ENCODE data around the gene NPTX2.
A peak's percentile ranks its signal among the peaks of the same experiment; 100 is the strongest.
"Not testable (repeated sequence)": the region's sequence is repeated elsewhere in the genome, so short reads cannot be mapped to it uniquely, and the experiment has no call there.

Gene NPTX2

GRCh38 chr7:98617051-98617959, at the start of gene NPTX2:
NPTX2 (plus strand) TSS chr7:98617285; CDS start chr7:98617462, 177 bp downstream.
- peak; percentile 50 for DNase-seq

GRCh38 chr7:98567991-98568390, 49.1 kb upstream of the NPTX2 start:
- no peak for DNase-seq

GRCh38 chr7:98568891-98569290, 48.2 kb upstream of the NPTX2 start:
- no peak for DNase-seq

- DNase-seq = no peak
These were observed 47.3 kb upstream of the NPTX2 start for GRCh38 chr7:98569691-98570337.

- no peak for DNase-seq
These were observed 46.1 kb upstream of the NPTX2 start for GRCh38 chr7:98571006-98571405.

- no peak for DNase-seq
These were observed 45.1 kb upstream of the NPTX2 start for GRCh38 chr7:98571986-98572385.

- not testable (repeated sequence) for DNase-seq
These were observed 44.4 kb upstream of the NPTX2 start for GRCh38 chr7:98572716-98573115.

GRCh38 chr7:98573816-98574215, 43.3 kb upstream of the NPTX2 start:
- no peak for DNase-seq

GRCh38 chr7:98575878-98576277, 41.2 kb upstream of the NPTX2 start:
- no peak for DNase-seq

- DNase-seq = no peak
These were observed 32.3 kb upstream of the NPTX2 start for GRCh38 chr7:98584830-98585229.

- DNase-seq = no peak
These were observed 25.2 kb upstream of the NPTX2 start for GRCh38 chr7:98591926-98592325.

- DNase-seq = no peak
These were observed 22.7 kb upstream of the NPTX2 start for GRCh38 chr7:98594348-98594747.

GRCh38 chr7:98594787-98595186, 22.3 kb upstream of the NPTX2 start:
- no peak for DNase-seq

GRCh38 chr7:98598846-98599615, 18.1 kb upstream of the NPTX2 start:
- no peak for DNase-seq

- DNase-seq = no peak
These were observed 17.2 kb upstream of the NPTX2 start for GRCh38 chr7:98599886-98600285.

GRCh38 chr7:98602755-98603398, 14.2 kb upstream of the NPTX2 start:
- no peak for DNase-seq

- DNase-seq = no peak
These were observed 13.7 kb upstream of the NPTX2 start for GRCh38 chr7:98603399-98603788.

GRCh38 chr7:98613601-98614425, 3.3 kb upstream of the NPTX2 start:
- DNase-seq = no peak

GRCh38 chr7:98616381-98617050, 569 bp upstream of the NPTX2 start:
- DNase-seq = no peak

- no peak for DNase-seq
These were observed 904 bp downstream of the NPTX2 start for GRCh38 chr7:98617960-98618418.

GRCh38 chr7:98618786-98619185, 1.7 kb downstream of the NPTX2 start:
- DNase-seq = no peak
